GM19099 (cell line): Measurements from ENCODE around the gene FBLIM1.
A peak's percentile ranks its signal among the peaks of the same experiment; 100 is the strongest.

Experiments
- POLR2A ChIP-seq: IDR thresholded peaks from 3 replicates; pipeline ENCODE4 v1.6.1; 2011; ENCODE audit warnings: low read depth; ENCODE audit not compliant: insufficient read length; ENCODE audit errors: extremely low read depth

FBLIM1 gene

GRCh38 chr1:15833069-15833679 is 74.6 kb downstream of the FBLIM1 start:
- no peak for TF ChIP-seq POLR2A

- no peak for TF ChIP-seq POLR2A
Measured at GRCh38 chr1:15833842-15834405, 75.3 kb downstream of the FBLIM1 start.

GRCh38 chr1:15834406-15835204 is 76.0 kb downstream of the FBLIM1 start:
- peak; percentile 77 for TF ChIP-seq POLR2A

GRCh38 chr1:15835205-15835740 is 76.7 kb downstream of the FBLIM1 start:
- no peak for TF ChIP-seq POLR2A

GRCh38 chr1:15835741-15836510 is 77.3 kb downstream of the FBLIM1 start:
- peak; percentile 81 for TF ChIP-seq POLR2A
